ENCODE measurements around the gene SETD3.

SETD3 gene

GRCh38 chr14:99401621-99402284 is 78.9 kb downstream of the SETD3 start:
- peak; percentile 53 for FAIRE-seq

GRCh38 chr14:99401211-99401610 is 79.4 kb downstream of the SETD3 start:
- no peak for DNase-seq (ENCODE audit: insufficient read length, low spot score)
- no peak for FAIRE-seq

More at GRCh38 chr14:99401621-99402284, 78.9 kb downstream of the SETD3 start:
- no peak for DNase-seq (ENCODE audit: insufficient read length, low spot score)

- no peak for DNase-seq (ENCODE audit: insufficient read length, low spot score)
- FAIRE-seq: no peak
These were observed 83.0 kb downstream of the SETD3 start for GRCh38 chr14:99397698-99398097.

DNA sequence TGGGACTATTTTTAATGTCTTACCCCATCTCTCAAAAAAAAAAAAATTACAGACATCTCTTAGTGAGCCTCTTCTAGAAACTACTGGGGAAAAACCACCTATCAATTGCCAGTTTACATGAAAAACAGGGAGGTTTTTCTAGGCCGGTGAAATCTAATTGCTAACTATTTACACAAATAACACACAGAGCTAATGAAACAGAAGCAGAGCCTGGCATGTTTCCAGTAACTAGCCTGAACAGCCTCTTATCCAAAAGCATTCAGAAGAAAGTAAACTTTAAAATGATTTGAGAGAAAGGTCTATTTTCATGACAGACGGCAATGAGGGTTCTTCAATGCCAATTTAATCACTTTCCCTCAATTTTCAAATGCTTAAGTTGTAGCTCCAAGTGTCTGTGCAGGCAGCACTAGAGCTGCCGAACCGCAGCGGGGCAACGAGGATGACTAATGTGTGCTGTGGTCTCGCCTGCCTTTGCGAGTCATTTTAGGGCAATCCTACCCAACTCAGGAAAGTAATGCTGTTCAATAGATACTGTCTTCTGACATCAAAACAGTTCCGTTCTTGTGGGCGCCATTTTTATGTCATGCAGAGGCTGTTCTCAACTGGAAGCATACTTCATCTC is 84.6 kb downstream of the SETD3 start:
- no peak for FAIRE-seq
- DNase-seq (ENCODE audit: insufficient read length, low spot score): no peak

- FAIRE-seq (no peak), DNase-seq (ENCODE audit: insufficient read length, low spot score) (no peak)
These were observed 86.0 kb downstream of the SETD3 start for GRCh38 chr14:99394602-99395156.

GRCh38 chr14:99393059-99393655 is 87.5 kb downstream of the SETD3 start:
- no peak for FAIRE-seq
- DNase-seq (ENCODE audit: insufficient read length, low spot score): peak; percentile 28

GRCh38 chr14:99391671-99392070 is 89.0 kb downstream of the SETD3 start:
- DNase-seq (ENCODE audit: insufficient read length, low spot score): no peak
- FAIRE-seq: no peak

- peak; percentile 35 for FAIRE-seq
These were observed 91.4 kb downstream of the SETD3 start for GRCh38 chr14:99389174-99389826.

DNA sequence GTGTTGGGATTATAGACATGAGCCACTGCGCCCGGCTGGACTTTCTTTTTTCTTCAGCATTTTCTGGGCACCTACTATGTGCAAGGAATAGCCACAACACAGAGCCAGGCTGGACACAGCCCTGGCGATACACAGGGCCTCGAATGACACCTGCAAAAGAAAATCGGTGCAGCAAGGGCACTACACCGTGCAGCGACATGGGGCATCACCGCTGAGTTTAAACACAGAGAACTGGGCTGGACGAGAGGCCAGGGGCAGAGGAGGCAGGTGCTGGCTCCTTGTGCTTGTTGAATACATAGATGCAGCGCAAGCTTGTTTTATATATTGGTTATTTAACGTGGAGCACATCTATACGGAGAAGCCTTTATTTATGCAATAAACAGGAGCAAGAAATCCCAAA is 92.4 kb downstream of the SETD3 start:
- DNase-seq (ENCODE audit: insufficient read length, low spot score) (no peak), FAIRE-seq (no peak)

More at GRCh38 chr14:99389174-99389826, 91.4 kb downstream of the SETD3 start:
- DNase-seq (ENCODE audit: insufficient read length, low spot score): peak; percentile 30

DNA sequence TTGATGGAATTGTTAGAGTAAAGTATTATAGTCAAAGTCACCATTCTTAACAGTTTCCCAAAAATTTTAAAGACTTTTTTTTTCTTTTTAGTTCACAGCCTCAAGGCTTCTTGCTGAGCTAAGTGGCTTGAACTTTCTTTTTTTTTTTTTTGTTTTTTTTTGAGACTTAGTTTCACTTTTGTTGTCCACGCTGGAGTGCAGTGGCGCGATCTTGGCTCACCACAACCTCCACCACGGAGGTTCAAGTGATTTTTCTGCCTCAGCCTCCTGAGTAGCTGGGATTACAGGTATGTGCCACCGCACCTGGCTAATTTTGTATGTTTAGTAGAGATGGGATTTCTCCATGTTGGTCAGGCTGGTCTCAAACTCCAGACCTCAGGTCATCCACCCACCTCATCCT is 92.8 kb downstream of the SETD3 start:
- DNase-seq (ENCODE audit: insufficient read length, low spot score): no peak
- FAIRE-seq: no peak

DNA sequence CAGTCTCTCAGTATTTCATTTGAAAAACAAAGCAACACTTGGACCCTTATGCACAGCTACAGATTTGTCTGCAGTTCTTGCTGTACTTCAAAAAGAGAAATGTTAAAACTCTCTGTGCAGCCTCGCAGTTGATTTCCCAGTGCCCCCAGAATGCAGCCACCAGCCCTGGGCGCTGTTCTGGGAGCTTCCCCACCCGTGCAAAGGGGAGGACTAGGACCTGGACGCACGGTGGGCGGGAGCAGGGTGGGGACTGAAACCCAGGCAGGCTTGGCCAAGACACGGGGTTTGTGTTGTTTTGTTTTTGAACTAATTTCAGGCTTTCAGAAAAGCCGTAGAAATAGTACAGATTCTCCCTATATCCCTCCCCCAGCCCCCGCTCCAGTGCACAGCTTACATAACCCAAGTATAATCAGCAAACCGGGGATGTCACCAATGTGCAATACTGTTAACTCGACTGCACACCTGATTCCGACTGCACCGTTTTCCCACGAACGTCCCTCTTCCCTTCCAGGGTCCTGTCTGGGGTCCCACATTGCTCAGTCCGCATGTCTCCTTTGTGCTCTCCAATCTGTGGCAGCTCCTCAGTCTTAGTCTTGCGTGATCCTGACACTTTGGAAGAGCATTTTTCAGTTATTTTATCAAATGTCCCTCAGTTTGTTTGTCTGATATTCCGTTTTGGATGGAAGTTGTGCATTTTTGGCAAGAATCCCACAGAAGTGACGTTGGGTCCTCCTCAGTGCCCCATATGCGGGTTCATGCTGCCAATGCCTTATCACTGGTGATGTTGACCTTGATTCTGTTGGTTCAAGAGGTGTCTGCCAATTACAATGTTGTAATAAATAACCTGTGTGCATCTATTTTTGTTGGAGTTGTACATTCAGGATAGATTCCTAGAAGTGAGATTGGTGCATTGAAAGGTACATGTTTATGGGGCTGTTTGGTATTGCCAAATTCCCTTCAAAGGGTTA is 95.9 kb downstream of the SETD3 start:
- FAIRE-seq (no peak), DNase-seq (ENCODE audit: insufficient read length, low spot score) (no peak)

GRCh38 chr14:99383472-99384449 is 96.9 kb downstream of the SETD3 start:
- FAIRE-seq: no peak
- DNase-seq (ENCODE audit: insufficient read length, low spot score): no peak

DNA sequence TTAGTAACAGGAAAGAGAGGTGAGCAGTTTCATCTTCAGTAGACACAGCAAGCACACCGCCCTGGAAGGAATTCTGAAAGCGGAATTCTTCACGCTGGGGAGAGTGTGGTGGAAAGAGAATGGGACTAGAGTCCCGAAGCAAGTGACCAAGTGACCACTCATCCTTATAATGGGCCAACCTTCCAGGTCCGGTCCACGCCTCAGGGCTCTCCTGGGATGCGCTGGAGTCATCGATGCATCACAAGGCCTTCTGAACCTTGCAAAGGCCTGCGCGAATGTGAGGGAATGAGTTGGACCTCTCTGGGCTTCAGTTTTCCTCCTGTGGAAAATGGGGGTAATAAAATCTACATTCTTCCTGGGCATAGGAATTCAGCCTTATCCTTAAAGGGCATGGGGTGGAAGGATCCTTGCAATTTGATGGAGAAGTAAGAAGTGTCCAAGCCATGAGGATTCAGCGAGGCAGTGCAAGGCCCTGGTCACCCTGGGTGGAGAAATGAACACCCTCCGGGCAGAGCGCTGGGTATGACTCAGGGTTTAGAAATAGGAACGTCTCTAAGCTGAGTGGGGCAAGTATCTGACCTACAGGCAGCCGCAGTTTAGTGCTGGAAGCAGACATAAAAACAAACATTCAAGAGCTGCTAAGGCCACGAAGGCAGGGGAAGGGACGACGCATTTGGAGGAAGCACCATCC is 97.7 kb downstream of the SETD3 start:
- no peak for DNase-seq (ENCODE audit: insufficient read length, low spot score)
- no peak for FAIRE-seq

GRCh38 chr14:99382071-99382470 is 98.6 kb downstream of the SETD3 start:
- no peak for FAIRE-seq
- no peak for DNase-seq (ENCODE audit: insufficient read length, low spot score)

- no peak for DNase-seq (ENCODE audit: insufficient read length, low spot score)
- FAIRE-seq: no peak
These were observed 99.0 kb downstream of the SETD3 start for GRCh38 chr14:99381688-99382060.

- DNase-seq (ENCODE audit: insufficient read length, low spot score) (no peak), FAIRE-seq (no peak)
These were observed 99.5 kb downstream of the SETD3 start for GRCh38 chr14:99380991-99381687.

DNA sequence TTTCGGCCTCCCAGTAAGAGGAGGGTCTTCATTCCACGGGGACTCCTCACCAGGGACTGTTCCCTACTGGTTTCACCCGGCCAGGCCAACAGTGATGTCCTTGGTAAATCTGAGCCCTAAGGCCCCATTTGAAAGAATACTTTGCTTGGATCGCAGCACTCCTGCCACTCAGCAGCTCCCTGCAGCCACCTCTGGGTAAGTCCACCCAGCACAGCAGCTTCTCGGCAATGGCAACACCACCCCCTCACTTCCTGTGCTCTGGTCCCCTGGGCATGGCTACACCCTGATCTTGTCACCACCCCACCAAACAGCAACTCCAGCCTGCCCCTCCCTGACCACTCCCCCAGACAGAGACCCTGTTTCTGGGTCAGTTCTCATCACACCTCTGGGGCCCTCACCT is 100.3 kb downstream of the SETD3 start:
- no peak for FAIRE-seq
- DNase-seq (ENCODE audit: insufficient read length, low spot score): no peak

DNA sequence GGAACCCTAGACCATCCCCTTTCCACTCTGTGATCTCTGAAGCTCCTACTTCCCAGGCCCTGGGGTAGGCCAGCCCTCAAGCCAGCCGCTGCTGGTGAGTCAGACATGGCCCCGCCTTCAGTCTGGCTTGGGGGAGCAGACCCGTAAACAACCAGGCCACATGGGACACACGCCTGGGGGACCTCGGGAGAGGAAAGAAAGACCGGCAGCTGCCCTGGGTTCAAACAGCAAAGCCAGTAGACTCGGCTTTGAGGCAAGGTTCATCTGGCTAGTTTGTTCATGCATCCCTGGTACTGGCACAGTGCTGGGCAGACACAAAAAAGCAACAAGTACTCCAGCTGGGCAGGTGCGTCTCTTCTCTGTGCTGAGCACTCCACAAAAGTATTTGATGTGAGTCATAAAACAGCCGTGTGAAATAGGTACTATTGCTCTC is 101.9 kb downstream of the SETD3 start:
- DNase-seq (ENCODE audit: insufficient read length, low spot score): no peak
- FAIRE-seq: no peak
